Heart right ventricle (tissue), 16 donors: Measurements from ENCODE around the gene DIP2A. TPM values are rescaled to one million over a fixed set of nuclear protein-coding genes. Genes with fewer than 3 reads are reported as not detected.

Experiments used
- ATAC-seq, 8 donors: fragments of 200-7000 bp; cut with Tn5 transposase; one replicate each; pipeline ENCODE4 v1.9.1; 2020; ENCODE audit warnings: mild to moderate bottlenecking in 8 of 8, moderate library complexity in 8 of 8, moderate number of reproducible peaks in 1 of 8
- DNase-seq, 2 donors: peaks; one replicate each; pipeline ENCODE4 v3.0.0-alpha.2; 2020
- H3K27ac ChIP-seq, 10 donors: fragments of 200-600 bp; sonication (generic) in 2 of 10; one replicate each; pipeline versions ENCODE4 v1.5.0 to v1.8.0; 2020 to 2022; ENCODE audit warnings: mild to moderate bottlenecking in 3 of 10
- H3K27me3 ChIP-seq, 7 donors: fragments of 200-600 bp; one replicate each; pipeline ENCODE4 v1.8.0; 2021 to 2022; ENCODE audit warnings: mild to moderate bottlenecking in 2 of 7
- H3K36me3 ChIP-seq, 9 donors: fragments of 200-600 bp; sonication (generic) in 1 of 9; one replicate each; pipeline versions ENCODE4 v1.5.0 to v1.8.0; 2020 to 2022; ENCODE audit warnings: mild to moderate bottlenecking in 2 of 9
- H3K4me1 ChIP-seq, 9 donors: fragments of 200-600 bp; sonication (generic) in 1 of 9; one replicate each; pipeline versions ENCODE4 v1.5.0 to v1.8.0; 2020 to 2022; ENCODE audit warnings: mild to moderate bottlenecking in 4 of 9
- H3K4me3 ChIP-seq, 10 donors: fragments of 200-600 bp; sonication (generic) in 2 of 10; one replicate each; pipeline versions ENCODE4 v1.5.0 to v1.8.0; 2020 to 2022; ENCODE audit warnings: mild to moderate bottlenecking in 7 of 10, moderate library complexity in 2 of 10
- H3K9me3 ChIP-seq, 11 donors: fragments of 200-600 bp in 10 of 11; sonication (generic) in 2 of 11; one replicate each; pipeline versions ENCODE4 v1.5.0 to v1.8.0; 2013 to 2022; ENCODE audit warnings: mild to moderate bottlenecking in 2 of 11, control low read depth in 1 of 11, moderate library complexity in 1 of 11
- WGBS, 2 donors: extraction: QIAGEN DNeasy Blood & Tissue Kit; methylation state at CpG; one replicate each; pipeline ENCODE4 v1.1.7; 2013; ENCODE audit warnings: inconsistent platforms in 1 of 2; 5-methylcytosine and 5-hydroxymethylcytosine counted together
- intact Hi-C, 10 donors: fragments of 100-400 bp; cut with DNase I; formaldehyde crosslinking; loops; one replicate each; pipeline versions ENCODE4 v1.11.1 to v1.14.2; 2022
- polyA plus RNA-seq, 2 donors: library from polyadenylated mRNA; stranded (reverse); fragments of 200-250 nt; gene quantifications; one replicate each; pipeline ENCODE4 v1.2.3, GENCODE V29; 2013
- total RNA-seq, 10 donors: library from RNA; stranded (reverse); fragmentation: NEBNext Ultra II Directional in 3 of 10; extraction: Animal tissue kit (Norgen Biotek cat#: 25700) in 3 of 10; gene quantifications; one replicate each; pipeline versions ENCODE4 v1.2.1 to v1.2.4, GENCODE V29; 2021 to 2023
- TF ChIP-seq, protein P1 (sequence below), 9 donors: fragments of 200-600 bp; sonication (generic) in 2 of 9; IDR thresholded peaks; one replicate each; pipeline versions ENCODE4 v1.5.0 to v1.8.0; 2021 to 2022; ENCODE audit warnings: antibody characterized with exemption in 9 of 9, mild to moderate bottlenecking in 5 of 9, moderate library complexity in 1 of 9
- donor health status: Arrhythmogenic right ventricular cardiomyopathy.
- donor health status: ischemic (EF 13 %, LVEDD 7.1; RV severe dilation, severe dysfunction).
- donor health status: healthy with polysubstance abuse.
- donor health status: DM: no; HTN: yes; CAD: no.
- donor health status: DM: no; HTN: no; CAD: no.
- donor health status: ischemic (EF 25% LVEDD 6.9; RV normal size, moderate dysfunction).
- donor health status: ischemic (EF 25% LVEDD 5.7; RV mildly dilated, moderate dysfunction).
- donor health status: healthy.
- donor health status: DM: yes; HTN: yes; CAD: no.
- donor health status: Ischemic cardiomyopathy.
- donor health status: ischemic (EF 35%, LVEDD 5.7; RV mildly dilated, moderate dysfunction).
- donor health status: nonischemic (EF 11% LVEDD 7.7; RV severe dilation, severe dysfunction).
- donor health status: DM: yes; HTN: yes; CAD: no.
- donor health status: PGD.
- donor health status: ischemic (EF 29% LVEDD 5.4; RV normal size, mild dysfunction).
- donor health status: nonischemic (EF 23%, LVEDD 6.1; RV moderate dilation, normal function).

The DIP2A gene
- total and polyA plus RNA-seq, 12 donors, result 9.4 to 45.2 (median 22.9) TPM

DNA sequence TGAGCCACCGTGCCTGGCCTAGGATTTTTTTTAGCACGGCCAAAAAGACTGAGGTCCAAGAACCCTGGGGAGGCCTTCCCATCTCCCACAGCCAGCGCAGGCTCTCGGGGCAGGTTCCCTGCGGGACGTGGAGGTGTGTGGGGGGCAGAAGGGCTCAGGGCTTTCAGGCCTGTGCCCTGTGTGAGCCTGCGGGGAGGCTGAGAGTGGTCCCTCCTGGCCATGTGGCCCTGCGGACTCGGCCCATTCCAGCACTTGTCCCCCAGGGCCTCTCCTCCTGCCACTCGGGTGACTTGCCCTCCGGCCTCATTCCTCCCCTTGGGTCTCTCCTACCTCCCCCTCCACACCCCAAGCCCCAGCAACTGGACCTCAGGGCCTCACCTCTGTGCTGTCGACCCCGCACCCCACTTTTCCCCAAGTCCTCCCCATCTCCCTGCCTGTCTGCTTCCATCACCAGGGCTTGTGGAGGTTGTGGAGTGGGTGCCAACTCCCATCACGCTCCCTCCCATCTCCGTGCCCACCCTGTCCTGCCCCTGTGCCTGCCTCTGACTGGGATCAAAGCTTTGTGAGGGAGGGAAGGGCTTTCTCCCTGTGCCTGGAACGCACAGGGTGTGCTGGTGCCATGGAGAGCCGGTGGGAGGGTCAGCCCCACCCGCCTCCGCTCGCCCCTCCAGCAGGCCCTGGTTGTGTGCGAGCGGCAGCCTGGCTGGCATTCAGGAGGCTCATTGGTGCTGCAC lies 32.2 kb upstream of the DIP2A start:
- Histone ChIP-seq H3K27ac (peak overlapping the region in 1 of 10 donors; percentile 83), H3K36me3 (peaks cover 0 to 83% (median 27%) of the 10 kb centered on the region in 9 donors), H3K9me3 (no peaks in the 10 kb centered on the region), H3K4me3 (no peak overlapping the region), H3K4me1 (no peaks in the 10 kb centered on the region), H3K27me3 (no peaks in the 10 kb centered on the region)
- DNase-seq (no peak), ATAC-seq (no peak)
- 95% methylated on average over 22 of the region's 22 CpGs for WGBS, 2 donors
- TF ChIP-seq, protein P1, sequence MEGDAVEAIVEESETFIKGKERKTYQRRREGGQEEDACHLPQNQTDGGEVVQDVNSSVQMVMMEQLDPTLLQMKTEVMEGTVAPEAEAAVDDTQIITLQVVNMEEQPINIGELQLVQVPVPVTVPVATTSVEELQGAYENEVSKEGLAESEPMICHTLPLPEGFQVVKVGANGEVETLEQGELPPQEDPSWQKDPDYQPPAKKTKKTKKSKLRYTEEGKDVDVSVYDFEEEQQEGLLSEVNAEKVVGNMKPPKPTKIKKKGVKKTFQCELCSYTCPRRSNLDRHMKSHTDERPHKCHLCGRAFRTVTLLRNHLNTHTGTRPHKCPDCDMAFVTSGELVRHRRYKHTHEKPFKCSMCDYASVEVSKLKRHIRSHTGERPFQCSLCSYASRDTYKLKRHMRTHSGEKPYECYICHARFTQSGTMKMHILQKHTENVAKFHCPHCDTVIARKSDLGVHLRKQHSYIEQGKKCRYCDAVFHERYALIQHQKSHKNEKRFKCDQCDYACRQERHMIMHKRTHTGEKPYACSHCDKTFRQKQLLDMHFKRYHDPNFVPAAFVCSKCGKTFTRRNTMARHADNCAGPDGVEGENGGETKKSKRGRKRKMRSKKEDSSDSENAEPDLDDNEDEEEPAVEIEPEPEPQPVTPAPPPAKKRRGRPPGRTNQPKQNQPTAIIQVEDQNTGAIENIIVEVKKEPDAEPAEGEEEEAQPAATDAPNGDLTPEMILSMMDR (IDR thresholded peaks at IDR 0.05), result no peak
- intact Hi-C loops, result no loop called here

DNA sequence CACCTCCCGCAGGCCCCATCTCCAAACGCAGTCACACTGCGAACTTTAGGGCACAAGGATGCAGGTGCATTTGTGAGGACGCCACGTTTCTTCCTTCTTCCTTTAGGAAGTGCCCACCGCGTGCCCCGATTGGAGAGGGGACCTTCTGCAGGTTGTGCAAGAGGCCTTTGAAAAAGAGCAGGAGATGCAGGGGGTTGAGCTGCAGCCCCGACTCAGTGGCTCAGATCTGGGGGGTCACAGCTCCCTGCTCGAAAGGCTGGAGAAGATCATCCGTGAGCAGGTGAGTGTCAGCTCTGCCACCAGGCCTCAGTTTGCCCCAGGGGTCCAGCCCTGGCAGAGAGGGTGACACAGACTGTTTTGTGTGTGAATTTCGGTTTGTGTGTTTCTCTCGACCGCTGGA lies 31.2 kb upstream of the DIP2A start:
- no peak overlapping the region for H3K27ac ChIP-seq
- WGBS, 2 donors, result 94 to 95% methylated on average over 14 of the region's 14 CpGs
- TF ChIP-seq, protein P1 (IDR thresholded peaks at IDR 0.05), result no peak
- H3K27me3 ChIP-seq, result no peaks in the 10 kb centered on the region
- H3K36me3 ChIP-seq, result peaks cover 0 to 83% (median 37%) of the 10 kb centered on the region in 9 donors
- no peak overlapping the region for H3K4me3 ChIP-seq
- DNase-seq (no peak), ATAC-seq (no peak)
- intact Hi-C loops, result no loop called here
- no peaks in the 10 kb centered on the region for H3K9me3 ChIP-seq
- no peaks in the 10 kb centered on the region for H3K4me1 ChIP-seq

DNA sequence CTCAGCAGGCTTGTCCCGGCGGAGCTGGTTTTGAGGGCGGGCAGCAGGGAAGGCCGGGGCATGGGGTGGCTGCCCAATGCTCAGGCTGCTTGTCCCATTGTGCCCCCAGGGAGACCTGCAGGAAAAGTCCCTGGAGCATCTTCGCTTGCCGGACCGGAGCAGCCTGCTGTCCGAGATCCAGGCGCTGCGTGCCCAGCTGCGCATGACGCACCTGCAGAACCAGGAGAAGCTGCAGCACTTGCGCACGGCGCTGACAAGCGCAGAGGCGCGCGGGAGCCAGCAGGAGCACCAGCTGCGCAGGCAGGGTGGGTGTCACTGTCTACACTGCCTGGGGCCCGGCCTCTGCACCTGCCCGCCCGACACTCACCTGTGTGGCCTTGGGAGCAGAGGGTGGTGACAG lies 30.4 kb upstream of the DIP2A start:
- intact Hi-C loops, result no loop called here
- no peaks in the 10 kb centered on the region for H3K4me1 ChIP-seq
- H3K36me3 ChIP-seq, result peaks cover 0 to 87% (median 37%) of the 10 kb centered on the region in 9 donors
- no peaks in the 10 kb centered on the region for H3K27me3 ChIP-seq
- DNase-seq (no peak), ATAC-seq (peak in 1 of 8 donors; percentile 12)
- H3K27ac ChIP-seq, result no peak overlapping the region
- WGBS, 2 donors, result 91% methylated on average over 23 of the region's 23 CpGs
- TF ChIP-seq, protein P1 (IDR thresholded peaks at IDR 0.05), result no peak
- no peaks in the 10 kb centered on the region for H3K9me3 ChIP-seq
- H3K4me3 ChIP-seq, result no peak overlapping the region

DNA sequence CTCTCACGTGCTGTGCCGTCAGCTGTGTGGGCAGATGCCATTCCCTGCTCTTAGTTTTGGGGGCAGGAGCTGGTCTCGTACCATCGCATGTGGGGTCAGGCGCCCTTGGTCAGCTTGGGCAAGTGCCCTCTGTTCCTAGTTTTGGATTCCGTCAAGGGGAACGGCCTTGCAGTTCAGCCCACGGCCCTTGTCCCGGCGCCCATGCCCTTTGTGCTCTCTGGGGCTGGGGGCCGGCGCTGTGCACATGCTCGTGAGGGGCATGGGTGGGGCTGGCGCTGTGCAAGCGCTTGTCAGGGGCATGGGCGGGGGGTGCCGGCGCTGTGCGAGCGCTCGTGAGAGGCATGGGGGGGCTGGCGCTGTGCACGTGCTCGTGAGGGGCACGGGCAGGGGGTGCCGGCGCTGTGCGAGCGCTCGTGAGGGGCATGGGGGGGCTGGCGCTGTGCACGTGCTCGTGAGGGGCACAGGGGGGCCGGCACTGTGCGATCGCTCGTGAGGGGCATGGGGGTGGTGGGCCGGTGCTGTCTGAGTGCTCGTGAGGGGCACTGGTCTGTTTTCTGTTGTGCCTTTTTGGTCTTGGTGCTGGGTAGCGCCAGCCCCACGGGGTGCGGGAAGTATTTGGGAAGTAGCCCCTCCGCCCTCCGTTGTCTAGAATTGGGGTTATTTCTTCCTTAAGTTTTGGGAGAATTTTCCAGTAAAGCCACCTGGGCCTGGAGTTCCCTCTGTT lies 29.5 kb upstream of the DIP2A start:
- no peaks in the 10 kb centered on the region for H3K27me3 ChIP-seq
- WGBS, 2 donors, result 97 to 98% methylated on average over 44 of the region's 44 CpGs
- ATAC-seq (no peak), DNase-seq (no peak)
- H3K4me3 ChIP-seq, result no peak overlapping the region
- H3K9me3 ChIP-seq, result no peaks in the 10 kb centered on the region
- no peaks in the 10 kb centered on the region for H3K4me1 ChIP-seq
- TF ChIP-seq, protein P1 (IDR thresholded peaks at IDR 0.05), result no peak
- intact Hi-C loops, result no loop called here
- H3K36me3 ChIP-seq, result peaks cover 0 to 92% (median 37%) of the 10 kb centered on the region in 9 donors
- H3K27ac ChIP-seq, result no peak overlapping the region
